HCT116 (cell line): Measurements from ENCODE around the gene NMD3. TPM values are rescaled to one million over a fixed set of nuclear protein-coding genes. Genes with fewer than 3 reads are reported as not detected.

ENCODE experiments used
- ATAC-seq: fragments of 200-7000 bp; cut with Tn5 transposase; 2 replicates; pipeline ENCODE4 v1.9.1; 2020; ENCODE audit warnings: mild to moderate bottlenecking, moderate library complexity
- BruUV-seq: library from RNA; stranded (reverse); fragments of 400-500 nt; replicated peaks from 2 replicates; lab custom pipeline; 2021; lab: Mats Ljungman, UMichigan
- CTCF ChIA-PET: fragments of 300-600 bp; sonication (Branson Sonifier 250); formaldehyde crosslinking; loops from one replicate; lab custom pipeline; 2021; ENCODE audit warnings: antibody characterized with exemption; lab: Charles Lee
- POLR2A ChIA-PET: fragments of 300-600, 350-600 bp; sonication (Branson Sonifier 250); formaldehyde crosslinking; loops from one replicate; lab custom pipeline; 2021; ENCODE audit warnings: antibody characterized with exemption; lab: Charles Lee
- RAD21 ChIA-PET, 2 experiments: fragments of 300-600 bp; sonication (Branson Sonifier 250); formaldehyde crosslinking; loops; one replicate each; lab custom pipeline; 2023; ENCODE audit warnings: low total read pairs in 2 of 2; ENCODE audit not compliant: uncharacterized antibody in 2 of 2, unreplicated experiment in 2 of 2, low non-redundant PET in 1 of 2; lab: Charles Lee
- DNase-seq: peaks from one replicate; pipeline ENCODE4 v3.0.0-alpha.2; 2010; ENCODE audit warnings: low read depth, low spot score
- H2AFZ ChIP-seq: fragments of 200-600 bp; shearing (Covaris generic), sonication (generic); 2 replicates; pipeline ENCODE4 v1.6.1; 2017; ENCODE audit warnings: low read depth, mixed run types, mixed read lengths, antibody characterized with exemption, low read length; ENCODE audit not compliant: poor library complexity, severe bottlenecking
- H3K27ac ChIP-seq: 2 replicates; pipeline ENCODE4 v1.5.1; 2012; ENCODE audit warnings: low read depth, low read length
- H3K27me3 ChIP-seq: fragments of 200-600 bp; sonication (generic); 2 replicates; pipeline ENCODE4 v1.6.1; 2016; ENCODE audit warnings: mixed run types, low read length, mixed read lengths; ENCODE audit not compliant: insufficient read depth
- H3K36me3 ChIP-seq, 2 experiments: fragments of 200-500 bp in 1 of 2; fragments of 200-600 bp in 1 of 2; sonication (Bioruptor generic) in 1 of 2; sonication (generic) in 1 of 2; 2 replicates each; pipeline versions ENCODE4 v1.5.1 to v1.6.1; 2014 to 2016; ENCODE audit warnings: low read length in 2 of 2, inconsistent platforms in 1 of 2, mixed read lengths in 1 of 2, mixed run types in 1 of 2; ENCODE audit not compliant: insufficient read depth in 2 of 2, control insufficient read depth in 1 of 2
- H3K4me1 ChIP-seq, 2 experiments: fragments of 200-600 bp in 1 of 2; sonication (generic) in 1 of 2; 2 replicates each; pipeline versions ENCODE4 v1.5.1 to v1.6.1; 2012 to 2017; ENCODE audit warnings: low read length in 2 of 2, inconsistent platforms in 1 of 2, mild to moderate bottlenecking in 1 of 2, mixed read lengths in 1 of 2, mixed run types in 1 of 2, moderate library complexity in 1 of 2; ENCODE audit not compliant: insufficient read depth in 2 of 2, control insufficient read depth in 1 of 2
- H3K4me2 ChIP-seq: fragments of 200-600 bp; sonication (generic); 2 replicates; pipeline ENCODE4 v1.6.1; 2017; ENCODE audit warnings: mixed run types, low read length, mixed read lengths
- H3K4me3 ChIP-seq, 2 experiments: fragments of 200-600 bp in 1 of 2; sonication (generic) in 1 of 2; replicated peaks in 1 of 2; 2 replicates each; pipeline ENCODE4 v1.5.1; 2011 to 2016; ENCODE audit warnings: low read length in 2 of 2, control low read depth in 1 of 2, low read depth in 1 of 2, mild to moderate bottlenecking in 1 of 2, mixed read lengths in 1 of 2, mixed run types in 1 of 2
- H3K79me2 ChIP-seq: fragments of 200-600 bp; sonication (generic); 2 replicates; pipeline ENCODE4 v1.6.1; 2017; ENCODE audit warnings: mild to moderate bottlenecking, mixed run types, low read length, moderate library complexity, mixed read lengths; ENCODE audit not compliant: insufficient read depth
- H3K9ac ChIP-seq: fragments of 200-600 bp; sonication (generic); 2 replicates; pipeline ENCODE4 v1.6.1; 2016; ENCODE audit warnings: low read length, mixed read lengths
- H3K9me2 ChIP-seq: fragments of 200-600 bp; sonication (generic), shearing (Covaris generic); 2 replicates; pipeline ENCODE4 v1.6.1; 2017; ENCODE audit warnings: mixed run types, mild to moderate bottlenecking, moderate library complexity; ENCODE audit not compliant: insufficient read depth
- H3K9me3 ChIP-seq, 2 experiments: fragments of 200-500 bp in 1 of 2; fragments of 200-600 bp in 1 of 2; sonication (Bioruptor generic) in 1 of 2; sonication (generic) in 1 of 2; 2 replicates each; pipeline ENCODE4 v1.6.1; 2014 to 2017; ENCODE audit warnings: low read length in 2 of 2, mixed read lengths in 2 of 2, inconsistent platforms in 1 of 2, low read depth in 1 of 2, mild to moderate bottlenecking in 1 of 2, mixed run types in 1 of 2, moderate library complexity in 1 of 2; ENCODE audit not compliant: control insufficient read depth in 1 of 2, insufficient read depth in 1 of 2
- H4K20me1 ChIP-seq: fragments of 200-600 bp; sonication (generic), shearing (Covaris generic); 2 replicates; pipeline ENCODE4 v1.6.1; 2017; ENCODE audit warnings: mixed run types, mild to moderate bottlenecking, moderate library complexity; ENCODE audit not compliant: insufficient read depth
- ELF1 ChIP-seq: IDR thresholded peaks from 2 replicates; pipeline ENCODE4 v1.6.1; 2012; ENCODE audit warnings: low read depth, borderline replicate concordance
- EZH2phosphoT487 ChIP-seq: fragments of 200-600 bp; IDR thresholded peaks from 2 replicates; pipeline ENCODE4 v1.6.1; 2018; ENCODE audit warnings: antibody characterized with exemption, borderline replicate concordance
- FOSL1 ChIP-seq: IDR thresholded peaks from 2 replicates; pipeline ENCODE4 v1.6.1; 2012; ENCODE audit warnings: low read depth
- JUND ChIP-seq: IDR thresholded peaks from 2 replicates; pipeline ENCODE4 v1.6.1; 2012
- SIN3A ChIP-seq: IDR thresholded peaks from 2 replicates; pipeline ENCODE4 v1.6.1; 2012; ENCODE audit warnings: low read depth
- intact Hi-C: fragments of 100-400 bp; cut with micrococcal nuclease; formaldehyde crosslinking; loops from 2 replicates; pipeline ENCODE4 v1.10.0; 2022
- total RNA-seq: library from RNA; stranded (reverse); gene quantifications from one replicate; pipeline ENCODE4 v1.2.1, GENCODE V29; 2021; ENCODE audit not compliant: unreplicated experiment
- TF ChIP-seq, protein P1 (sequence below): IDR thresholded peaks from 2 replicates; pipeline ENCODE4 v1.6.1; 2012; ENCODE audit warnings: low read depth
- TF ChIP-seq, protein P2 (sequence below): IDR thresholded peaks from 2 replicates; pipeline ENCODE4 v1.6.1; 2012

The NMD3 gene
- total RNA-seq, 1 experiment from 2014 or later: 85.2 TPM

DNA sequence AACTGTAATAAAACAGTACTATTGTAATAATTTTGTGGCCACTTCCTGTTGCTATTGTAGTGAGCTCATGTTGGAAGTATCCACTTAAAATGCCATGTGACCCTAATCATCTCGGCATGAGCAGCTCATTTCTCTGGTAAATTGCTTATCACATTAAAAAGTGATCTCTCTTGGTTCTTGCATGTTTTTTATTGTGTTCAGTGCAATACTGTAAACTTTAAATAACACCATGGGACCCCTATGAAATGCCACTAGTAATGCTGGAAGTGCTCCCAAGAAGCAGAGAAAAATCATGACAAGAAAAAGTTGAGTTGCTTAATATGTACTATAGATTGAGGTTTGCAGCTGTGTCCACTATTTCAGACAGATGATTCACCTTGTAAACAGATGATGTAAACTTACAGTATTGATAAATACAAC, 45.6 kb downstream of the NMD3 start:
- ChIA-PET CTCF (interaction anchor here (1.0 kb wide), 1 partner anchor 310 kb away, joined by 3 read pairs; no protein-coding TSS in a partner anchor), POLR2A (no interaction called here)
- ATAC-seq: no peak
- H3K36me3 ChIP-seq: peaks cover 0 to 11% of the 10 kb centered on the region in 2 experiments; a peak in 1 of 4 replicates
- no peak overlapping the region for H3K4me3 ChIP-seq
- 0 out of 2 replicates have a peak overlapping the region, but pooled peaks have one; percentile 4 for H3K4me2 ChIP-seq
- H3K9me2 ChIP-seq: no peaks in the 10 kb centered on the region
- H3K9me3 ChIP-seq: no peaks in the 10 kb centered on the region
- no peak overlapping the region for H3K9ac ChIP-seq
- intact Hi-C loops: no loop called here
- no peaks in the 10 kb centered on the region for H3K27me3 ChIP-seq
- TF ChIP-seq EZH2phosphoT487 (no peak), SIN3A (no peak), ELF1 (no peak), FOSL1 (peak; percentile 18; the same call in 1 of the 2 replicates), JUND (no peak)
- TF ChIP-seq, protein P1, sequence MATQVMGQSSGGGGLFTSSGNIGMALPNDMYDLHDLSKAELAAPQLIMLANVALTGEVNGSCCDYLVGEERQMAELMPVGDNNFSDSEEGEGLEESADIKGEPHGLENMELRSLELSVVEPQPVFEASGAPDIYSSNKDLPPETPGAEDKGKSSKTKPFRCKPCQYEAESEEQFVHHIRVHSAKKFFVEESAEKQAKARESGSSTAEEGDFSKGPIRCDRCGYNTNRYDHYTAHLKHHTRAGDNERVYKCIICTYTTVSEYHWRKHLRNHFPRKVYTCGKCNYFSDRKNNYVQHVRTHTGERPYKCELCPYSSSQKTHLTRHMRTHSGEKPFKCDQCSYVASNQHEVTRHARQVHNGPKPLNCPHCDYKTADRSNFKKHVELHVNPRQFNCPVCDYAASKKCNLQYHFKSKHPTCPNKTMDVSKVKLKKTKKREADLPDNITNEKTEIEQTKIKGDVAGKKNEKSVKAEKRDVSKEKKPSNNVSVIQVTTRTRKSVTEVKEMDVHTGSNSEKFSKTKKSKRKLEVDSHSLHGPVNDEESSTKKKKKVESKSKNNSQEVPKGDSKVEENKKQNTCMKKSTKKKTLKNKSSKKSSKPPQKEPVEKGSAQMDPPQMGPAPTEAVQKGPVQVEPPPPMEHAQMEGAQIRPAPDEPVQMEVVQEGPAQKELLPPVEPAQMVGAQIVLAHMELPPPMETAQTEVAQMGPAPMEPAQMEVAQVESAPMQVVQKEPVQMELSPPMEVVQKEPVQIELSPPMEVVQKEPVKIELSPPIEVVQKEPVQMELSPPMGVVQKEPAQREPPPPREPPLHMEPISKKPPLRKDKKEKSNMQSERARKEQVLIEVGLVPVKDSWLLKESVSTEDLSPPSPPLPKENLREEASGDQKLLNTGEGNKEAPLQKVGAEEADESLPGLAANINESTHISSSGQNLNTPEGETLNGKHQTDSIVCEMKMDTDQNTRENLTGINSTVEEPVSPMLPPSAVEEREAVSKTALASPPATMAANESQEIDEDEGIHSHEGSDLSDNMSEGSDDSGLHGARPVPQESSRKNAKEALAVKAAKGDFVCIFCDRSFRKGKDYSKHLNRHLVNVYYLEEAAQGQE: no peak
- TF ChIP-seq, protein P2, sequence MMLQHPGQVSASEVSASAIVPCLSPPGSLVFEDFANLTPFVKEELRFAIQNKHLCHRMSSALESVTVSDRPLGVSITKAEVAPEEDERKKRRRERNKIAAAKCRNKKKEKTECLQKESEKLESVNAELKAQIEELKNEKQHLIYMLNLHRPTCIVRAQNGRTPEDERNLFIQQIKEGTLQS: no peak
- TF ChIP-seq, all 23 proteins: peak for 1
- peaks cover 5 to 14% of the 10 kb centered on the region in 2 experiments; a peak in 3 of 4 replicates for H3K4me1 ChIP-seq
- H4K20me1 ChIP-seq: no peaks in the 10 kb centered on the region
- 0 out of 2 replicates have a peak, but pooled peaks cover 5% of the 10 kb centered on the region for H3K79me2 ChIP-seq
- H2AFZ ChIP-seq: no peak overlapping the region
- RAD21 ChIA-PET: no interaction called here
- BruUV-seq: no TSS peak
- no peak for DNase-seq
- no peak overlapping the region for H3K27ac ChIP-seq
